ENCODE measurements around the gene PAPPA2.

PAPPA2 gene

GRCh38 chr1:176815621-176816020 is 352.6 kb downstream of the PAPPA2 start:
- DNase-seq: no peak

- DNase-seq: no peak
These were observed 353.3 kb downstream of the PAPPA2 start for GRCh38 chr1:176816232-176816631.

GRCh38 chr1:176820391-176821031 is 357.5 kb downstream of the PAPPA2 start:
- no peak for DNase-seq

- DNase-seq: no peak
These were observed 363.3 kb downstream of the PAPPA2 start for GRCh38 chr1:176826265-176826664.

- no peak for DNase-seq
These were observed 366.3 kb downstream of the PAPPA2 start for GRCh38 chr1:176829261-176829660.

- DNase-seq: no peak
These were observed 368.2 kb downstream of the PAPPA2 start for GRCh38 chr1:176831150-176831549.

GRCh38 chr1:176837708-176838107 is 374.7 kb downstream of the PAPPA2 start:
- peak; percentile 30 for DNase-seq

- DNase-seq: no peak
These were observed 375.5 kb downstream of the PAPPA2 start for GRCh38 chr1:176838276-176838995.

GRCh38 chr1:176839216-176839615 is 376.2 kb downstream of the PAPPA2 start:
- no peak for DNase-seq

- DNase-seq: no peak
These were observed 378.3 kb downstream of the PAPPA2 start for GRCh38 chr1:176841238-176841637.

- peak; percentile 12 for DNase-seq
These were observed 380.6 kb downstream of the PAPPA2 start for GRCh38 chr1:176843352-176844297.

- DNase-seq: no peak
These were observed 384.1 kb downstream of the PAPPA2 start for GRCh38 chr1:176847052-176847451.

GRCh38 chr1:176849281-176849680 is 386.3 kb downstream of the PAPPA2 start:
- no peak for DNase-seq

- DNase-seq: no peak
These were observed 387.9 kb downstream of the PAPPA2 start for GRCh38 chr1:176850871-176851270.

GRCh38 chr1:176852124-176852523 is 389.1 kb downstream of the PAPPA2 start:
- no peak for DNase-seq

- no peak for DNase-seq
These were observed 390.5 kb downstream of the PAPPA2 start for GRCh38 chr1:176853503-176853902.

- no peak for DNase-seq
These were observed 391.1 kb downstream of the PAPPA2 start for GRCh38 chr1:176854121-176854520.

GRCh38 chr1:176854758-176855745 is 392.1 kb downstream of the PAPPA2 start:
- peak; percentile 25 for DNase-seq

GRCh38 chr1:176857632-176858031 is 394.7 kb downstream of the PAPPA2 start:
- no peak for DNase-seq

- DNase-seq: no peak
These were observed 395.5 kb downstream of the PAPPA2 start for GRCh38 chr1:176858433-176858916.

GRCh38 chr1:176863613-176864012 is 400.6 kb downstream of the PAPPA2 start:
- DNase-seq: no peak

GRCh38 chr1:176864211-176864610 is 401.2 kb downstream of the PAPPA2 start:
- no peak for DNase-seq

Data from NCI-H1105 (cell line).